Measurements from ENCODE around the gene LRAT. TPM values are rescaled to one million over a fixed set of nuclear protein-coding genes. Genes with fewer than 3 reads are reported as not detected.

The LRAT gene
- polyA plus RNA-seq, 1 donor from 2014 or later: 0.19 TPM

GRCh38 chr4:154739111-154739510, 4.7 kb upstream of the LRAT start:
- TF ChIP-seq RAD21 (conservative IDR thresholded peaks at IDR 0.05) (no peak), MXI1 (conservative IDR thresholded peaks at IDR 0.05; ENCODE audit: poor library complexity, severe bottlenecking) (no peak), EZH2 (IDR thresholded peaks at IDR 0.05; ENCODE audit: borderline replicate concordance, insufficient read depth, low read length, poor library complexity, severe bottlenecking) (no peak), CTCF (IDR thresholded peaks at IDR 0.05; ENCODE audit: poor library complexity, severe bottlenecking) (no peak), TAF1 (IDR thresholded peaks at IDR 0.05; ENCODE audit: low read depth) (no peak), SMC3 (conservative IDR thresholded peaks at IDR 0.05; ENCODE audit: poor library complexity) (no peak), EP300 (conservative IDR thresholded peaks at IDR 0.05; ENCODE audit: poor library complexity, severe bottlenecking) (no peak), POLR2AphosphoS5 (IDR thresholded peaks at IDR 0.05) (no peak), REST (IDR thresholded peaks at IDR 0.05; ENCODE audit: borderline replicate concordance) (no peak)

GRCh38 chr4:154740462-154740861, 3.3 kb upstream of the LRAT start:
- H4K20me1 ChIP-seq (ENCODE audit: insufficient read depth): no peaks in the 10 kb centered on the region
- no peaks in the 10 kb centered on the region for H3K79me2 ChIP-seq (replicated peaks; ENCODE audit: insufficient read depth, low read length)
- no peaks in the 10 kb centered on the region for H3K9me2 ChIP-seq (ENCODE audit: insufficient read depth, low read length)
- TF ChIP-seq TAF1 (IDR thresholded peaks at IDR 0.05; ENCODE audit: low read depth) (no peak), RAD21 (conservative IDR thresholded peaks at IDR 0.05) (no peak), CTCF (IDR thresholded peaks at IDR 0.05; ENCODE audit: poor library complexity, severe bottlenecking) (no peak), EP300 (conservative IDR thresholded peaks at IDR 0.05; ENCODE audit: poor library complexity, severe bottlenecking) (no peak), REST (IDR thresholded peaks at IDR 0.05; ENCODE audit: borderline replicate concordance) (no peak), MXI1 (conservative IDR thresholded peaks at IDR 0.05; ENCODE audit: poor library complexity, severe bottlenecking) (no peak), SMC3 (conservative IDR thresholded peaks at IDR 0.05; ENCODE audit: poor library complexity) (no peak), EZH2 (IDR thresholded peaks at IDR 0.05; ENCODE audit: borderline replicate concordance, insufficient read depth, low read length, poor library complexity, severe bottlenecking) (no peak), POLR2AphosphoS5 (IDR thresholded peaks at IDR 0.05) (no peak)
- no peaks in the 10 kb centered on the region for H3K9me3 ChIP-seq (ENCODE audit: low read length)
- peaks cover 57% of the 10 kb centered on the region for H3K27me3 ChIP-seq (ENCODE audit: insufficient read depth, low read depth, low read length)
- H3K9ac ChIP-seq (ENCODE audit: low read length): no peak overlapping the region
- no peaks in the 10 kb centered on the region for H3F3A ChIP-seq (ENCODE audit: insufficient read depth, low read length, poor library complexity, severe bottlenecking)
- no peak overlapping the region for H3K4me3 ChIP-seq (ENCODE audit: low read length)
- H3K27ac ChIP-seq (ENCODE audit: low read length): no peak overlapping the region
- no peaks in the 10 kb centered on the region for H3K36me3 ChIP-seq (ENCODE audit: insufficient read depth, low read length)
- H3K4me2 ChIP-seq (ENCODE audit: low read length): no peak overlapping the region
- no peak overlapping the region for H2AFZ ChIP-seq (ENCODE audit: low read depth, low read length)

More at GRCh38 chr4:154739111-154739510, 4.7 kb upstream of the LRAT start:
- no peaks in the 10 kb centered on the region for H4K20me1 ChIP-seq (ENCODE audit: insufficient read depth)
- H3F3A ChIP-seq (ENCODE audit: insufficient read depth, low read length, poor library complexity, severe bottlenecking): no peaks in the 10 kb centered on the region
- no peaks in the 10 kb centered on the region for H3K36me3 ChIP-seq (ENCODE audit: insufficient read depth, low read length)
- no peak overlapping the region for H3K9ac ChIP-seq (ENCODE audit: low read length)
- H3K27ac ChIP-seq (ENCODE audit: low read length): no peak overlapping the region
- peaks cover 43% of the 10 kb centered on the region for H3K27me3 ChIP-seq (ENCODE audit: insufficient read depth, low read depth, low read length)
- H3K9me3 ChIP-seq (ENCODE audit: low read length): no peaks in the 10 kb centered on the region
- H3K4me3 ChIP-seq (ENCODE audit: low read length): no peak overlapping the region
- no peak overlapping the region for H2AFZ ChIP-seq (ENCODE audit: low read depth, low read length)
- no peak overlapping the region for H3K4me2 ChIP-seq (ENCODE audit: low read length)
- H3K79me2 ChIP-seq (replicated peaks; ENCODE audit: insufficient read depth, low read length): no peaks in the 10 kb centered on the region
- H3K9me2 ChIP-seq (ENCODE audit: insufficient read depth, low read length): no peaks in the 10 kb centered on the region

All from neural cell (in vitro differentiated cells).